GM21825 (cell line): Measurements from ENCODE around the gene SETSIP.
"Not testable (repeated sequence)": the region's sequence is repeated elsewhere in the genome, so short reads cannot be mapped to it uniquely, and the experiment has no call there.

Experiments used
- ATAC-seq: cut with Tn5 transposase; IDR thresholded peaks from one replicate; pipeline ENCODE4 v1.9.1; 2021; ENCODE audit warnings: mild to moderate bottlenecking, moderate library complexity; ENCODE audit not compliant: unreplicated experiment

The SETSIP gene, protein sequence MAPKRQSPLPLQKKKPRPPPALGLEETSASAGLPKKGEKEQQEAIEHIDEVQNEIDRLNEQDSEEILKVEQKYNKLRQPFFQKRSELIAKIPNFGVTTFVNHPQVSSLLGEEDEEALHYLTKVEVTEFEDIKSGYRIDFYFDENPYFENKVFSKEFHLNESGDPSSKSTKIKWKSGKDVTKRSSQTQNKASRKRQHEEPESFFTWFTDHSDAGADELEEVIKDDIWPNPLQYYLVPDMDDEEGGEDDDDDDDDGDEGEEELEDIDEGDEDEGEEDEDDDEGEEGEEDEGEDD

DNA sequence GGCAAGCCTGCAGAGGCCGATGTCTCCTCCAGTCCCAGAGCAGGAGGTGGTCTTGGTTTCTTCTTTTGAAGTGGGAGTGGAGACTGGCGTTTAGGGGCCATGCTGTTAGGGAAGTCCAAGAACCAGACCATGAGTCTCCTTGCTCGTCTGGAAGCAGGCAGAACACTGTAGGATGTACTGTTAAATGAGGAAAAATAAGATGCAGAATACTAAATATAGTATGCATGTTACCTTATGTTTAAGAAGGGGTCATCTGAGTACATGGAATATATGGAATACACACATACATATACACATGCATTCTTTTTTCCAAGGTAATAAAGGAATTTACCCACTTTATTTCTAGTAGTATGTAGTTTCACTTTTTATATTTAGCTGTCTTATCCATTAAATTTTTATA is at the start of gene SETSIP:
TSS of gene SETSIP (minus strand) at position 101 of the 400 bp plus-strand sequence. CDS start at position 101, 0 bp downstream.
- no peak for ATAC-seq

DNA sequence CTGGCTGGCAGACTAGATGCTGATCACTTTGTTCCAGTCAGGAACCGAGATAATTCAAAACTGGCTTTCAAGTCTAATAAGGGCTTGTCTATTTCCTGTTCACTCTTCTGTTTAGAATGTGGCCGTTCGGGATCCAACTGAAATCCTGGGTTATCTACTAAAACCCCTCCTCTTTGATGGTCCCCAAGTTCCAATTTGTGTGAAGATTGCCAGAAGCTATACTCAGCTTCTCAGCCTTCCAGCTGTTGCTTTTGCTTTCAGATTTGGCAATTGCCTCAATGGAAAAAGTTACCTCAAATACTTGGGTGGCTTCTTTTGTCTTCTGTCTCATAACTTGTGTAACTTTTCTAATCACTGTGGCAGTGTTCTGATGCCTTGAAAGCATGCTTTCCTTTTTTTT is 48.7 kb upstream of the SETSIP start:
- ATAC-seq = no peak

GRCh38 chr1:92118826-92119225 is 43.6 kb upstream of the SETSIP start:
- ATAC-seq = no peak

DNA sequence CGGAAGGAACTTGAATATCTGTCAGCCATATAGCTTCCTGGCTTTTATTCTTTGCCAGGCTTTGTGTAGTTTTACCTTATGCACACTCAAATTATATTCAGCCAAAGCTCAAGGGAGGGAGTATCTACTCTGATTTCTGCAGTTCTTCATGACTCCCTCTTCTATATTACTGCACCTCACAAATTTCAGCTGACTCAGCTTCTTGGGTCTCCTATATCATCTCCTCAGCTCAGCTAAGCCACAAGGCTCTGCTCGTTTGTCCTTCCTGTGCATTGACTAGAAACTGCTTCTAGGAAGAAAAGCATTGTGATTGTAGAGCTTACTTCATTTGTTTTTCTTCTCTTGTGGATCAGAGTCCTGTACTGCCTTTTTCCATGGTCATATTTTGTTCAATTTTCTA is 42.3 kb upstream of the SETSIP start:
- ATAC-seq = no peak

DNA sequence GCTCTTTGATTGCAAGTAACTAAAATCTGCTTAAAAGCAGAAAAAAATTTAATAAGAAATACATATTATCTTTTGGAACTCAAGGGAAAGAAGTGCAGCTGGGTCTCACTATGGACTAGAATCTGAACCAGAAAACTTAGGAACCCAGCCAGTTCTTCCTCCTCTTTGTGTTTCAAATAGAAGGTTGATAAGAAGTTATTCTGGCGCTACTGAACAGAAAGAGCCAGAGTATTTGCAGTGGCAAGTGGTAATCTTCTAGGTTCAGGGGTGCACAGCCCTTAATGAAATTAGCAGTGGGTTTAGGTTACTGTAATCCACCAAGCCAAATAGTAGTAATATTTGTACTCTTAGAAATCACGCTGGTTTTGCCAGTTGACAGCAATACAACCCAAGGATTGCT is 33.4 kb upstream of the SETSIP start:
- ATAC-seq = no peak

GRCh38 chr1:92105546-92106081 is 30.4 kb upstream of the SETSIP start:
- ATAC-seq = no peak

DNA sequence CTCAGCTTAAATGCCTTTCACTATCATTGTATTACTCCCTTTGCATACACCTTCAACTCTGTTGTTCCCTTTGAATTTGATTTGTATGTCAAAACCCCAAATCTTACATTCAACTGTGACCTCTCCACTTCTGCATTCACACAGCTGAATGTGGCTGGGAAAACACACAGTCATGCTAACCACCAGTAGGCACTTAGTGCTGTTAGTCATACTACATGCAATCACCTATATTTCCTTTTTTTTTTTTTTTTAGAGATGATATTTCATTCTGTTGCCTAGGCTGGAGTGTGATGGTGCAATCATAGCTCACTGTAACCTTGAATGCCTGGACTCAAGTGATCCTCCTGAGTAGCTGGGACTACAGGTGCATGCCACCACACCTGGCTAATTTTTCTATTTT is 21.1 kb upstream of the SETSIP start:
- no peak for ATAC-seq

DNA sequence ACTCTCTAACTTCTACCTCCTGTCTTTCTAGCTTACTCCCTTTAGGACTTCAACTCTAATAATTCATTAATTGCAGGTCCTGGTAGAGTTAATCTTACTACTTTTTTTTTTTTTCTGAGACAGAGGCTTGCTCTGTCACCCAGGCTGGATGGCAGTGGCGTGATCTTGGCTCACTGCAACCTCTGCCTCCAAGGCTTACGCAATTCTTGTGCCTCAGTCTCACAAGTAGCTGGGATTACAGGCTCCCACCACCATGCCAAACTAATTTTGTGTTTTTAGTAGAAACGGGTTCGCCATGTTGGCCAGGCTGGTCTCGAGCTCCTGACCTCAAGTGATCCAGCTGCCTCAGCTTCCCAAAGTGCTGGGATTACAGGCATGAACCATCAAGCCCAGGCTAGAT is 20.7 kb upstream of the SETSIP start:
- no peak for ATAC-seq

GRCh38 chr1:92094595-92094994 is 19.4 kb upstream of the SETSIP start:
- no peak for ATAC-seq

DNA sequence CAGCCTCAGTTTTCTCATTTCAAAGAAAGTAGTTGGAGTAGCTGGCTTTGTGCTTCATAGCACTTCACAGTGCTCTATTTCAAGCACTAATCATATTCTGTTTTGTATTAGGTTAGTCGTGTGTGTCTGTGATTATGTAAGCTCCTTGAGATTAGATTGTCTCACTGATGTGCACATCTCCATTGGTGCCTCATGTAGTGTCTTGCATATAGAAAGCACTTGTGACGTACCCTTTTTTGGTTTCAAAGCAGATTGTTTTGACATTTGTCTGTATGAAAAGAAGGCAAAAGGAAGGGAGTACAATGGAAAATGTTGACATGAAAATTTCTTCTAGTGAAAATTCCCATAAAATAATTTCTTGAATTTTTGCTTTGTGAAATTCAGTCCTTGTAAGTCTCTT is 18.9 kb upstream of the SETSIP start:
- no peak for ATAC-seq

GRCh38 chr1:92091625-92092024 is 16.4 kb upstream of the SETSIP start:
- no peak for ATAC-seq

DNA sequence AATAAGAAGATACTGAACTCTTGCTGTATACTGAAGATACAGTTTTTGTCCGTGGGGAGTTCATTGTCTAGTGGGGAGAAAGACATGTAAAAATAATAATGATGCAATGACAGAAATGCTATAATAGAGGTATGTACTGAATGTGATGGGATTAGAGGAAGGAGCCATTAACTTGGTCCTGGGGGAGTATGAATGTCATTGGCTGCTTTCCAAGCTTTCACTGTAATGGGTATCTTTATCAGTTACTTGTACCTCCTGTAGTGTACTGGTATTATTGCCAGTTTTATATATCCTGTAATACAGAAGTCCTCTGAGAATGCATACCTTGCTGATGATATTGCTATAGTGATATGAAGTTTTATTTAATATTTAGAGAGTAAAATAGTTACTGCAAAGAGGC is 12.3 kb upstream of the SETSIP start:
- ATAC-seq = no peak

- ATAC-seq = no peak
Observed at GRCh38 chr1:92085727-92086126, 10.5 kb upstream of the SETSIP start.

GRCh38 chr1:92084651-92085050 is 9.4 kb upstream of the SETSIP start:
- no peak for ATAC-seq

DNA sequence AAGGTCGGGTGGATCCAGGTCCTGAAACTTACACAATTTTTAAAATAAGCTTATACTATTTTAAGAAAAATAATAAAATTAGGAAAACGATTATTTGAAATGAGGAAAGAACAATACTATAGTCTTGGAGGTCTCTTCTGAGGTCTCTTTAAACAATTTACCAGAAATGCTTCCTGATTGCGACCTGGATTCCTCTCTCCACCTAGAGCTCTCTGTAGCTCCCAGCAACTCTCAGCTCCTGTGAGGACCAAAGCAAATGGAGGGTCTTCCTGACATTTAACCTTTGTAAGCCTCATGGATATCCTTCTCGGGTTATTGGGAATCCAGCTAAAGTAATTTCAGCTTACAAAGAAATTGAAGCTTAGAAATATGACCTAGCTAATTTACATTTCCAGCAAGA is 5.8 kb upstream of the SETSIP start:
- ATAC-seq = no peak

DNA sequence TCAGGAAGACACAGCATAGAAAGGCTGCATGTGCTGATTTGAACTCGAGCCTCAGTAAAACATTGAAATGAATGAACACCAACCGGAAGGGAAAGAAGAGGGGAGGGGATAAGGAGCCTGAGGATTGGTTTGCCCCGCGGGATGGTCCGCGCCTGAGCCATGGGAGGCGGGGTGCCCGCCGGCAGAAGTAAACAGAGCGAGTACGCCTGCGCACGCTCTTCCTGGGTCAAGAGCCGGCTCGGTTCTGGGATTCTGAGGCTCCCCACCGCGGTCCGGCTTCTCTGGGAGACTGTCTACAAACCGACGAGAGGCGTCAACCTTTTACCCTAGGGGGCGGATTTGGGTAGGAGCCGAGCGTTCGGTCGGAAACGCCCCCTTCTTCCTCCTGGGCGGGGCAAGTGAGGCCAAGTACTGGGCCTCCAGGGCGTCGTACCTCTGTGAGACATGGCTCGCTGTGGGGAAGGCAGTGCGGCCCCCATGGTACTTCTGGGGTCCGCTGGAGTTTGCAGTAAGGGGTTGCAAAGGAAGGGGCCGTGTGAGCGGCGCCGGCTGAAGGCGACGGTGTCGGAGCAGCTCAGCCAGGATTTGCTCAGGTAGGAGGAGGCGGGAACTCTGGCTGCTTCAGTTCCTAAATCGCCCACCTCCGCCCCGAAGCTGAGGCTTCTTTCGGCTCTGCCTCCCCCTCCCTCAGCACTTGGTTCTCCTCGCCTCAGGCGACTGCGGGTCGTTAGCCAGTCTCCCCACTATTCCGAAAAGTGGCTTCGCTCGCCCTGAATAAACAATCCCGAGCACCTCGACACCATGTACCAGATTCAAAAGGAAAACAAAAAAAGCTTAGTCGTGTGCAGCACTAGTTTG is 5.1 kb upstream of the SETSIP start, which contains the start of gene BTBD8:
TSS of gene BTBD8 (plus strand) at position 218 of the 858 bp plus-strand sequence. CDS start at position 445, 227 bp downstream.
- peak; percentile 92 for ATAC-seq

- ATAC-seq = no peak
Observed at GRCh38 chr1:92079441-92079840, 4.2 kb upstream of the SETSIP start.

- ATAC-seq = not testable (repeated sequence)
Observed at GRCh38 chr1:92078077-92078476, 2.9 kb upstream of the SETSIP start.

DNA sequence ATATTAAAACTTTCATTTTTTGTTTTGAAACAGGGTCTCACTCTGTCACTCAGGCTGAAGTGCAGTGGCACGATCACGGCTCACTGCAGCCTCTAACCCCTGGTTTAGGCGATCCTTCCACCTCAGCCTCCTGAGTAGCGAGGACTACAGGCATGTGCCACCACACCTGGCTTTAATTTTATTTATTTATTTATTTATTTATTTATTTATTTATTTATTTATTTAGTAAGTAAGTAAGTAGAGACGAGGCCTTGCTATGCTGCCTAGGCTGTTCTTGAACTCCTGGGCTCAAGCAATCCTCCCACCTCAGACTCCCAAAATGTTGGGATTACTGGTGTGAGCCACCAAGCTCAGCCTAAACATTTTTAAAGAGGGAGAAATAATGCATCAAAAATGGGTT is 1.2 kb upstream of the SETSIP start:
- ATAC-seq = no peak

DNA sequence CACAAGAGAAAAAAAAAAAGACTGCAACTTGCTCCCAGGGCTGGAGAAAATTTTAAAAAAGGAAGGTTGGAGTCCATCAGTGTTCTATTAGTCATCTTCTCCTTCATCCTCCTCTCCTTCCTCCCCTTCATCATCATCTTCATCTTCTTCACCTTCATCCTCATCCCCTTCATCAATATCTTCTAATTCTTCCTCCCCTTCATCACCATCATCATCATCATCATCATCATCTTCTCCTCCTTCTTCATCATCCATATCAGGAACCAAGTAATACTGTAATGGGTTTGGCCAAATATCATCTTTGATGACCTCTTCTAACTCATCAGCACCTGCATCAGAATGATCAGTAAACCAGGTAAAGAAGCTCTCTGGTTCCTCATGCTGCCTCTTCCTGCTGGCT is 765 bp downstream of the SETSIP start:
- not testable (repeated sequence) for ATAC-seq

GRCh38 chr1:92070892-92071291 is 4.3 kb downstream of the SETSIP start:
- ATAC-seq = no peak

- ATAC-seq = no peak
Observed at GRCh38 chr1:92066321-92066720, 8.9 kb downstream of the SETSIP start.
